ENCODE measurements around the gene GNPTAB. TPM values are rescaled to one million over a fixed set of nuclear protein-coding genes. Genes with fewer than 3 reads are reported as not detected.

GNPTAB gene
- total and polyA plus RNA-seq, 2 of the 4 experiments (the other 2 are of a cell fraction): 16.0 to 24.2 TPM

DNA sequence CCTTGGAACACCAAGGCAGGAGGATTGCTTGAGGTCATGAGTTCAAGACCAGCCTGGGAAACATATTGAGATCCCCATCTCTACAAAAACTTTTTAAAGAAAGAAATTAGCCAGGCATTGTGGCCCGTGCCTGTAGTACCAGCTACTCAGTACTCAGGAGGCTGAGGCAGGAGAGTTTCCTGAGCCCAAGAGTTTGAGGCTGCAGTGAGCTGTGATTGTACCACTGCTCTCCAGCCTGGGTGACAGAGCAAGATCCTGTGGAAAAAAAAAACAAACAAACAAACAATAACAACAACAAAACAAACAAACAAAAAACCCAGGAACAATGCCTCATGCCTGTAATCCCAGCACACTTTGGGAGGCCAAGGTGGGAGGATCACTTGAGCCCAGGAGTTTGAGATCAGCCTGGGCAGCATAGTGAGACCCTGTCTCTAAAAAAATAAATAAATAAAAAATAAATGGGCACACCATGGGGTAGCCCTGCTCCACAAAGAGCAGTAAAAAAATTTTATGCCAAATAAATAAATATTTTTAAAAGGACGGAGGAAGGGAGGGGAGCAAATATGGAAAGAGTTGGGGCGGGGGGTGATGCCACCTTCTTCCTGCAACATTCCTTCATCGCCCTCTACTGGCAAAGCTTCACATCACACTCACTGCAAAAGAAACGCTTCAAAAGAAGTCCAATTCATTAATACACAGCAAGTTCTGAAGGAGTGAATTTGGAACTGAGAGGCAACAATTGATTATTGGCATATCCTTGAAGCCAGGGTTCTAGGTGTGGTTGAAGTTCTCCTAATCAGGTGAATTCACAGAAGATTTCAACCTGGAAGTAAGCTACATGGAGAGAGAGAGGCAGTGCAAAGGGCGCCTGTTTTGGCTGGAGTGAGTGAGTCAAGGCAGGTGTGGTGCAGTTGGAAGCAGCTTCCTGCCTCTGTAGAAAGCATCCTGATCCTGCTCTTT, 8.8 kb upstream of the GNPTAB start:
- WGBS, 2 experiments (ENCODE audit: extremely low coverage in 2 of 2, insufficient read length in 1 of 2): no CpG with 5 or more reads among the region's 6 CpGs
- dilution Hi-C loops (cut with HindIII; ENCODE audit: low sequenced_read_pairs, unreplicated experiment) (no loop called here), in situ Hi-C loops (cut with MboI; ENCODE audit: low sequenced_read_pairs) (loop anchor here (5.0 kb wide), 1 partner anchor 422 kb away; no protein-coding TSS in a partner anchor), intact Hi-C loops (cut with micrococcal nuclease) (loop anchor here (1.0 to 10.0 kb wide), 2 partner anchors 66 to 275 kb away; no protein-coding TSS in a partner anchor)
- Histone ChIP-seq H3K27ac (ENCODE audit: insufficient read depth, low read length) (no peak overlapping the region), H4K91ac (ENCODE audit: insufficient read depth, low read depth, low read length) (no peak overlapping the region), H3K14ac (replicated peaks; ENCODE audit: low read depth, low read length) (no peak overlapping the region; the same call in 1 of the 2 replicates), H3K56ac (ENCODE audit: extremely low read depth, insufficient read depth, low read length) (no peak overlapping the region), H2AK9ac (replicated peaks; ENCODE audit: low read depth, low read length, poor library complexity) (peak overlapping the region; percentile 51), H3K4me2 (ENCODE audit: low read depth, low read length) (no peak overlapping the region), H3K9me1 (ENCODE audit: insufficient read depth, low read length) (no peaks in the 10 kb centered on the region), H2BK15ac (ENCODE audit: low read depth, low read length) (no peak overlapping the region; the same call in 2 of the 3 replicates), H3K4me1 (ENCODE audit: control insufficient read depth, insufficient read depth, low read length) (no peaks in the 10 kb centered on the region), H3K4ac (ENCODE audit: low read depth, low read length) (no peak overlapping the region), H2BK20ac (ENCODE audit: low read depth, low read length) (no peak overlapping the region), H4K20me1 (ENCODE audit: insufficient read depth, low read length) (no peaks in the 10 kb centered on the region), H3K23ac (ENCODE audit: low read depth, low read length) (no peak overlapping the region), H2AFZ (replicated peaks; ENCODE audit: low read length, poor library complexity) (peak overlapping the region; percentile 61), H3K18ac (ENCODE audit: low read depth, low read length) (no peak overlapping the region), H2BK5ac (ENCODE audit: low read depth, low read length, poor library complexity, severe bottlenecking) (no peak overlapping the region), H4K8ac (ENCODE audit: low read depth in 2 of 2, low read length in 2 of 2) (no peak overlapping the region; a peak in 1 of 4 replicates), H3K27me3 (ENCODE audit: control insufficient read depth, insufficient read depth, low read length) (no peaks in the 10 kb centered on the region), H3K4me3 (ENCODE audit: insufficient read depth, low read depth, low read length) (no peak overlapping the region), H3K9me3 (ENCODE audit: control insufficient read depth, insufficient read depth, low read length) (no peaks in the 10 kb centered on the region), H4K5ac (ENCODE audit: low read depth, low read length) (no peak overlapping the region), H2AK5ac (ENCODE audit: low read depth, low read length) (peak overlapping the region; percentile 20; the same call in 1 of the 2 replicates), H3K36me3 (ENCODE audit: control insufficient read depth, insufficient read depth, low read length) (no peaks in the 10 kb centered on the region), H3K79me1 (ENCODE audit: low read depth in 1 of 2, low read length in 2 of 2) (no peaks in the 10 kb centered on the region), H2BK120ac (ENCODE audit: low read depth, low read length) (peak overlapping the region; percentile 67; the same call in 1 of the 2 replicates), H3K9ac (ENCODE audit: low read depth, low read length) (no peak overlapping the region)
- TF ChIP-seq CTCF (conservative IDR thresholded peaks at IDR 0.05; ENCODE audit: low read depth, low read length) (peak; percentile 75), SMC3 (IDR thresholded peaks at IDR 0.05; ENCODE audit: low read depth, low read length) (peak; percentile 66), RAD21 (IDR thresholded peaks at IDR 0.05; ENCODE audit: low read length) (peak; percentile 74)
- TF ChIP-seq, protein P1, sequence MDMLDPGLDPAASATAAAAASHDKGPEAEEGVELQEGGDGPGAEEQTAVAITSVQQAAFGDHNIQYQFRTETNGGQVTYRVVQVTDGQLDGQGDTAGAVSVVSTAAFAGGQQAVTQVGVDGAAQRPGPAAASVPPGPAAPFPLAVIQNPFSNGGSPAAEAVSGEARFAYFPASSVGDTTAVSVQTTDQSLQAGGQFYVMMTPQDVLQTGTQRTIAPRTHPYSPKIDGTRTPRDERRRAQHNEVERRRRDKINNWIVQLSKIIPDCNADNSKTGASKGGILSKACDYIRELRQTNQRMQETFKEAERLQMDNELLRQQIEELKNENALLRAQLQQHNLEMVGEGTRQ (IDR thresholded peaks at IDR 0.05; ENCODE audit: low read depth, low read length): no peak
- CTCF ChIA-PET: interaction anchor here (0.6 to 3.1 kb wide), 11 partner anchors 9 to 513 kb away, joined by 3 to 19 read pairs (median 4); partner anchors contain the start of gene GNPTAB
- POLR2A ChIA-PET (ENCODE audit: unreplicated experiment): no interaction called here
- peak; percentile 92 for ATAC-seq (ENCODE audit: low read depth)
- BruUV-seq (replicated peaks): no TSS peak
- DNase-seq: peak; percentile 68
